NT2/D1 (cell line): ENCODE measurements around the gene GPR149.

ENCODE experiments used
- DNase-seq: peaks from one replicate; pipeline ENCODE4 v3.0.0-alpha.2; 2011; ENCODE audit warnings: low read depth, low spot score
- H3K27me3 ChIP-seq: 2 replicates; pipeline ENCODE4 v1.6.0; 2011; ENCODE audit warnings: mild to moderate bottlenecking; ENCODE audit not compliant: insufficient read length, insufficient read depth
- H3K36me3 ChIP-seq: 2 replicates; pipeline ENCODE4 v1.6.1; 2011; ENCODE audit warnings: mild to moderate bottlenecking, low read length, mixed read lengths; ENCODE audit not compliant: insufficient read depth, insufficient read length
- H3K4me1 ChIP-seq: 2 replicates; pipeline ENCODE4 v1.5.1; 2011; ENCODE audit not compliant: insufficient read depth, insufficient read length
- H3K4me3 ChIP-seq: 2 replicates; pipeline ENCODE4 v1.5.1; 2011; ENCODE audit warnings: low read depth; ENCODE audit not compliant: insufficient read length
- H3K9ac ChIP-seq: 2 replicates; pipeline ENCODE4 v1.6.0; 2011; ENCODE audit warnings: low read depth; ENCODE audit not compliant: insufficient read length
- H3K9me3 ChIP-seq: 2 replicates; pipeline ENCODE4 v1.5.1; 2011; ENCODE audit warnings: mild to moderate bottlenecking, low read length; ENCODE audit not compliant: insufficient read depth
- SUZ12 ChIP-seq: IDR thresholded peaks from 2 replicates; pipeline ENCODE4 v1.6.1; 2011; ENCODE audit not compliant: insufficient read length, insufficient read depth; ENCODE audit errors: extremely low read depth
- YY1 ChIP-seq: IDR thresholded peaks from 2 replicates; pipeline ENCODE4 v1.6.1; 2011; ENCODE audit not compliant: insufficient read length, insufficient read depth
- ZNF274 ChIP-seq: IDR thresholded peaks from 2 replicates; pipeline ENCODE4 v1.6.1; 2011; ENCODE audit warnings: mild to moderate bottlenecking, low read depth, low read length

The GPR149 gene

DNA sequence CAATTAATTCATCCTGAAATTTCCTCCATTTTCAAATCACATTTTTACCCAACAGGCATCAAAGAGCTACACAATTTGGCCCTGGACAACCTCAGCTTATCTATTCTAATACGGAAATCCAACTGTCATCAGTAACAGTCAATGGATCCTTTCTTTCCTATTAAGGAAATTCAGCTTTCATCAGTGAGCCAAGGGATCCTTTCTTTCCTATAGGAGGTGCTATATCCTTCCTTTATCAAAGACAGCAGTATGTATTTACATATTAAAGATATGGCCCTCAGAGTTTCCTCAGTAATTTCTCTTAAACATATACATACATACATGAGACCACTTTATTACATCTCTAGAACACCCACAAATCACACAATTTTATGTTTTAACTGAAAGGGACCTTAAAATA lies 115.8 kb downstream of the GPR149 start:
- no peak for DNase-seq
- H3K4me3 ChIP-seq = no peak overlapping the region
- no peak for TF ChIP-seq ZNF274
- no peak for TF ChIP-seq YY1
- TF ChIP-seq SUZ12 = no peak
- no peaks in the 10 kb centered on the region for H3K9me3 ChIP-seq
- H3K4me1 ChIP-seq = no peaks in the 10 kb centered on the region
- H3K36me3 ChIP-seq = peaks cover 59% of the 10 kb centered on the region
- H3K27me3 ChIP-seq = no peaks in the 10 kb centered on the region
- no peak overlapping the region for H3K9ac ChIP-seq

DNA sequence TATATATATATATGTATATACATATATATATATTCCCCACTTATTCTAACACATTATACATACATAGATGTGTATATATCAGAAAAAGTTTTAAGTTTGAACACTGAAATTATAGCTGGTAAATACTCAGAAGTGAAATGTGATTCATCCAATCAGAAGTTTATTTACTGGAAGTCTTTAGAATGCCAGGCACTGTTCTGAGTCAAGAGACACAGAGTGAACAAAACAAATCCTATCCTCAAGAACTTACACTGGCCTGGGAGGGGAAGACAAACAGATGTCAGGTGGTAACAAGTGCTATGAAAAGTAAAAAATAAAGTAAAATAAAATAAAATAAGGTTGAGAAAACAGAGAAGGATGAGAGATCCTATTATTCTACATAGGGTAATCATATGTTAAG lies 119.2 kb downstream of the GPR149 start:
- Histone ChIP-seq H3K9ac (no peak overlapping the region), H3K4me3 (no peak overlapping the region), H3K36me3 (peaks cover 87% of the 10 kb centered on the region), H3K9me3 (no peaks in the 10 kb centered on the region), H3K4me1 (no peaks in the 10 kb centered on the region), H3K27me3 (no peaks in the 10 kb centered on the region)
- no peak for DNase-seq
- TF ChIP-seq ZNF274 (no peak), YY1 (no peak), SUZ12 (no peak)

DNA sequence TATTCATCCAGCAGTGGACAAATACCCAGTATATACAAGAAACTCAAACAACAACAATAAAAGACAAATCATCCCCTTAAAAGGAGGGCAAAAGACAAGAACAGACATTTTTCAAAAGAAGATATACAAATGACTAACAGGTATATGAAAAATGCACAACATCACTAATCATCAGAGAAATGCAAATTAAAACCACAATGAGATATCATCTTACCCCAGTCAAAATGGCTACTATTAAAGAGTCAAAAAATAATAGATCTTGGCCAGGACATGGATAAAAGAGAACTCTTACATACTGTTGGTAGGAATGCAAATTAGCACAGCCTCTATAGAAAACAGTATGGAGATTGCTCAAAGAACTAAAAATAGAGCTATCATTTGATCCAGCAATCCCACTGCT lies 122.6 kb downstream of the GPR149 start:
- TF ChIP-seq YY1 = no peak
- TF ChIP-seq ZNF274 = no peak
- no peak for TF ChIP-seq SUZ12
- Histone ChIP-seq H3K4me1 (no peaks in the 10 kb centered on the region), H3K9ac (no peak overlapping the region), H3K4me3 (no peak overlapping the region), H3K36me3 (peaks cover 90% of the 10 kb centered on the region), H3K9me3 (no peaks in the 10 kb centered on the region), H3K27me3 (no peaks in the 10 kb centered on the region)
- no peak for DNase-seq

DNA sequence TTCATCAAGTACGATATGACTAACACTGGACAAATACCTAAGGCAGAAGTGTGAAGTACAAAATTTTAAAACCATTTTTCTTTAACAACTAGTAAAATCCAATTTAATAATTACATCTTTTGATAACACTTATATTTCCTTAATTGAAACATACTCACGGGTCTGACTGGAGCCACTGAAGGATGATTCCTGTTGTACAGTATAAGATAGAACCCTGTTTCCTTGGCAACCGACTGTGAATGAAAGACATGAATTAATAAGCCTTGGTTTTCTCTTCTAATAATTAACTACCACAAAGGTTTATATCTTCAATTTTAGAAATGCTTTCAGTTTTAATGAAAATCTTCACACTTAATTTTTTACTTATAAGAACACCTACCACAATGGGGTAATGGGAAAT lies 125.1 kb downstream of the GPR149 start:
- no peak overlapping the region for H3K9ac ChIP-seq
- H3K36me3 ChIP-seq = peaks cover 97% of the 10 kb centered on the region
- H3K4me3 ChIP-seq = no peak overlapping the region
- H3K4me1 ChIP-seq = no peaks in the 10 kb centered on the region
- no peaks in the 10 kb centered on the region for H3K27me3 ChIP-seq
- DNase-seq = no peak
- no peaks in the 10 kb centered on the region for H3K9me3 ChIP-seq
- TF ChIP-seq ZNF274 (no peak), SUZ12 (no peak), YY1 (no peak)

DNA sequence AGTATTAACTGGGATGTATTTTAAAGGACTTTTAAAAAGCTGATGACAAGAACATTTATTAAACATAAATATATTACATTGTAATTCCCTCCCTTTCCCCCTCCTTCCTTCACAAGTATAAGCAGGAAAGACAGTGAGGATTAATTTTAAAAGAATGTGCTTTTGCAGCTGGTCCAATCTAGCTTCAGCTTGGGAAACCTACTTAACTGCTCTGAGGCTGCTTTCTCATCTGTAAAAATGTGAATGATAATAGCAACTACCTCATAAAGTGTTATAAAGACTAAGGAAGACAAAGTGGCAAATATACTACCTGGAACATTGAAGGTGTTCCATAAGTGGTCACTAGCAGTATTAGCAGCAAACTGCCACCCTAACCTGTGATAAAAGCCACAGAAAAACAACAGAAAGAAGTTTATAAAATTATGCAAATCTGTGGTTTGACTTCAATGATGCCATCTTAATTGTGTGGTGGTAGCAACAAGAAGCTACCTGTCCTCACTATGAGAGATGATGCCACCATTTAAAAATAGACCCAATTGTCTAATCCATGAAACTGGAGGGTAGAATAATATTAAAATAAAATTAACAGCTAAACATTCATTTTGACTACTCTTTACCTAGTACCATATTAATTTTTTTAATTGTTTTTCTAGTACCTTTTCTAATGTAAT lies 125.7 kb downstream of the GPR149 start:
- TF ChIP-seq ZNF274 = no peak
- TF ChIP-seq YY1 = no peak
- no peak for TF ChIP-seq SUZ12
- no peak overlapping the region for H3K9ac ChIP-seq
- no peaks in the 10 kb centered on the region for H3K4me1 ChIP-seq
- no peaks in the 10 kb centered on the region for H3K9me3 ChIP-seq
- DNase-seq = no peak
- no peaks in the 10 kb centered on the region for H3K27me3 ChIP-seq
- peaks cover 97% of the 10 kb centered on the region for H3K36me3 ChIP-seq
- no peak overlapping the region for H3K4me3 ChIP-seq

DNA sequence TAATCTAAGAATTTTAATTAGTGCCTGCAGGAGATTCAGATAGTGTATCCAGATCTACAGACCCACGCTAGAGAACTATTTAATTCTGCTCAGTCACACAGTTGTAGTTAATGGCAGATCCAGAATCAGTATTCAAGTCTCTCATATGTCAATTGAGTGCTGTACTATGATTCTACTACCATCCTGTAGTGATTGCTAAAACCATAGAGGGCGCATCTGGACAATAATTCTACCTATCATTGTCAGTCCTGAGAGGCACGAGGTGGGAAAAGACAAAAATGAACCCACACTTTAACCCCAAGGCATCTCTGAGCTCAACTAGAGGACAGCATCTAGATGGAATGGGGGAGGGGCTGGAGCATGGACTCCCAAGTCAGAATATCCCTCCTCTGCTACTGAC lies 128.4 kb downstream of the GPR149 start:
- Histone ChIP-seq H3K9me3 (no peaks in the 10 kb centered on the region), H3K9ac (no peak overlapping the region), H3K36me3 (peaks cover 95% of the 10 kb centered on the region), H3K27me3 (no peaks in the 10 kb centered on the region), H3K4me3 (no peak overlapping the region), H3K4me1 (no peaks in the 10 kb centered on the region)
- TF ChIP-seq SUZ12 (no peak), ZNF274 (no peak), YY1 (no peak)
- DNase-seq = no peak

DNA sequence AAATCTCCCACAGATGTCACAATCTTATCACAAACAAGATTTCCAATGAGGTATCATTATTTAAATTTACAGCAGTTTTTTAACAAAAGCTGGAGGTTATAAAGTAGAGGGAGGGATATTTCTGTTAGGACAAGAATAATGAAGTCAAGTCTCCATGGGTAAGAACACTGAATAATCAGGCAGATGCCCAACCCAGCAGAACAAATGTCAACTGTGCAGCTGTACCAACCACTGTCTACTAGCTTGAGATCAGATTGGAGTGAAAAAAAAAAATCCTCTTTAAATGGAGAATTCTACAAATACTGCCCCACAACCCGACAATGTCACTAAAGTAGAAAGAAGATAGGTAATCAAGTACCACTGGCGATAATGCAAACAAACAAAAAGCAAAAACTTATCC lies 136.0 kb downstream of the GPR149 start:
- no peaks in the 10 kb centered on the region for H3K4me1 ChIP-seq
- H3K9me3 ChIP-seq = no peaks in the 10 kb centered on the region
- H3K36me3 ChIP-seq = peaks cover 92% of the 10 kb centered on the region
- H3K9ac ChIP-seq = no peak overlapping the region
- no peak overlapping the region for H3K4me3 ChIP-seq
- DNase-seq = no peak
- H3K27me3 ChIP-seq = no peaks in the 10 kb centered on the region
- TF ChIP-seq YY1 (no peak), ZNF274 (no peak), SUZ12 (no peak)
